ENCODE results near the gene AXDND1.

AXDND1 gene

GRCh38 chr1:179530352-179530751 is 164.6 kb downstream of the AXDND1 start:
- no peak overlapping the region for H3K4me3 ChIP-seq
- no peak for DNase-seq (ENCODE audit: low spot score)
- no peak for TF ChIP-seq CTCF (IDR thresholded peaks at IDR 0.05)
- no peak overlapping the region for H3K27ac ChIP-seq

GRCh38 chr1:179541774-179542173 is 176.0 kb downstream of the AXDND1 start:
- no peak for DNase-seq (ENCODE audit: low spot score)

GRCh38 chr1:179545321-179545720 is 179.6 kb downstream of the AXDND1 start:
- H3K27ac ChIP-seq: no peak overlapping the region
- DNase-seq (ENCODE audit: low spot score): no peak
- TF ChIP-seq CTCF (IDR thresholded peaks at IDR 0.05): no peak
- no peak overlapping the region for H3K4me3 ChIP-seq

More at GRCh38 chr1:179541774-179542173, 176.0 kb downstream of the AXDND1 start:
- no peak overlapping the region for H3K27ac ChIP-seq
- no peak for TF ChIP-seq CTCF (IDR thresholded peaks at IDR 0.05)
- H3K4me3 ChIP-seq: no peak overlapping the region

GRCh38 chr1:179547021-179547535 is 181.3 kb downstream of the AXDND1 start:
- TF ChIP-seq CTCF (IDR thresholded peaks at IDR 0.05): no peak
- no peak for DNase-seq (ENCODE audit: low spot score)
- H3K27ac ChIP-seq: no peak overlapping the region
- no peak overlapping the region for H3K4me3 ChIP-seq

- Histone ChIP-seq H3K27ac (no peak overlapping the region), H3K4me3 (no peak overlapping the region)
- no peak for TF ChIP-seq CTCF (IDR thresholded peaks at IDR 0.05)
- DNase-seq (ENCODE audit: low spot score): no peak
These were observed 183.0 kb downstream of the AXDND1 start for GRCh38 chr1:179548666-179549367.

- Histone ChIP-seq H3K4me3 (no peak overlapping the region), H3K27ac (no peak overlapping the region)
- no peak for DNase-seq (ENCODE audit: low spot score)
- no peak for TF ChIP-seq CTCF (IDR thresholded peaks at IDR 0.05)
These were observed 183.6 kb downstream of the AXDND1 start for GRCh38 chr1:179549368-179549700.
